ENCODE data around the gene GPALPP1.
"Not testable (repeated sequence)": the region's sequence is repeated elsewhere in the genome, so short reads cannot be mapped to it uniquely, and the experiment has no call there.

GPALPP1 gene

GRCh38 chr13:45007823-45008222 lies 18.5 kb downstream of the GPALPP1 start:
- Histone ChIP-seq H3K4me1 (ENCODE audit: control insufficient read depth, insufficient read depth, low read length) (no peaks in the 10 kb centered on the region), H3K9ac (ENCODE audit: low read length) (no peak overlapping the region), H3K4me3 (ENCODE audit: low read depth, low read length) (no peak overlapping the region), H3K9me3 (ENCODE audit: control insufficient read depth, insufficient read depth, low read depth, low read length) (no peaks in the 10 kb centered on the region), H3K27ac (ENCODE audit: low read depth, low read length) (no peak overlapping the region), H3K27me3 (ENCODE audit: control insufficient read depth, insufficient read depth, low read length) (no peaks in the 10 kb centered on the region), H3K36me3 (ENCODE audit: control insufficient read depth, insufficient read depth, low read length) (peaks cover 52% of the 10 kb centered on the region)

- Histone ChIP-seq H3K4me1 (ENCODE audit: control insufficient read depth, insufficient read depth, low read length) (no peaks in the 10 kb centered on the region), H3K27ac (ENCODE audit: low read depth, low read length) (no peak overlapping the region), H3K27me3 (ENCODE audit: control insufficient read depth, insufficient read depth, low read length) (no peaks in the 10 kb centered on the region), H3K4me3 (ENCODE audit: low read depth, low read length) (no peak overlapping the region), H3K9me3 (ENCODE audit: control insufficient read depth, insufficient read depth, low read depth, low read length) (no peaks in the 10 kb centered on the region), H3K36me3 (ENCODE audit: control insufficient read depth, insufficient read depth, low read length) (peaks cover 58% of the 10 kb centered on the region), H3K9ac (ENCODE audit: low read length) (no peak overlapping the region)
Measured at GRCh38 chr13:45011198-45011597, 21.9 kb downstream of the GPALPP1 start.

- Histone ChIP-seq H3K36me3 (ENCODE audit: control insufficient read depth, insufficient read depth, low read length) (peaks cover 48% of the 10 kb centered on the region), H3K27ac (ENCODE audit: low read depth, low read length) (no peak overlapping the region), H3K4me3 (ENCODE audit: low read depth, low read length) (no peak overlapping the region), H3K27me3 (ENCODE audit: control insufficient read depth, insufficient read depth, low read length) (no peaks in the 10 kb centered on the region), H3K4me1 (ENCODE audit: control insufficient read depth, insufficient read depth, low read length) (no peaks in the 10 kb centered on the region), H3K9me3 (ENCODE audit: control insufficient read depth, insufficient read depth, low read depth, low read length) (no peaks in the 10 kb centered on the region), H3K9ac (ENCODE audit: low read length) (no peak overlapping the region)
Measured at GRCh38 chr13:45015300-45015699, 26.0 kb downstream of the GPALPP1 start.

- no peak overlapping the region for H3K9ac ChIP-seq (ENCODE audit: low read length)
- no peak overlapping the region for H3K4me3 ChIP-seq (ENCODE audit: low read depth, low read length)
- H3K27ac ChIP-seq (ENCODE audit: low read depth, low read length), result no peak overlapping the region
- no peaks in the 10 kb centered on the region for H3K9me3 ChIP-seq (ENCODE audit: control insufficient read depth, insufficient read depth, low read depth, low read length)
- H3K4me1 ChIP-seq (ENCODE audit: control insufficient read depth, insufficient read depth, low read length), result no peaks in the 10 kb centered on the region
- H3K27me3 ChIP-seq (ENCODE audit: control insufficient read depth, insufficient read depth, low read length), result no peaks in the 10 kb centered on the region
- peaks cover 46% of the 10 kb centered on the region for H3K36me3 ChIP-seq (ENCODE audit: control insufficient read depth, insufficient read depth, low read length)
Measured at GRCh38 chr13:45016792-45017425, 27.6 kb downstream of the GPALPP1 start.

GRCh38 chr13:45019981-45020380 lies 30.6 kb downstream of the GPALPP1 start:
- not testable (repeated sequence) for H3K27ac ChIP-seq (ENCODE audit: low read depth, low read length); H3K27me3 ChIP-seq (ENCODE audit: control insufficient read depth, insufficient read depth, low read length); H3K9ac ChIP-seq (ENCODE audit: low read length); H3K4me3 ChIP-seq (ENCODE audit: low read depth, low read length); H3K4me1 ChIP-seq (ENCODE audit: control insufficient read depth, insufficient read depth, low read length); H3K9me3 ChIP-seq (ENCODE audit: control insufficient read depth, insufficient read depth, low read depth, low read length)
- peaks cover 41% of the 10 kb centered on the region for H3K36me3 ChIP-seq (ENCODE audit: control insufficient read depth, insufficient read depth, low read length)

- no peak overlapping the region for H3K27ac ChIP-seq (ENCODE audit: low read depth, low read length)
- no peaks in the 10 kb centered on the region for H3K4me1 ChIP-seq (ENCODE audit: control insufficient read depth, insufficient read depth, low read length)
- H3K4me3 ChIP-seq (ENCODE audit: low read depth, low read length), result no peak overlapping the region
- no peak overlapping the region for H3K9ac ChIP-seq (ENCODE audit: low read length)
- no peaks in the 10 kb centered on the region for H3K9me3 ChIP-seq (ENCODE audit: control insufficient read depth, insufficient read depth, low read depth, low read length)
- peaks cover 33% of the 10 kb centered on the region for H3K36me3 ChIP-seq (ENCODE audit: control insufficient read depth, insufficient read depth, low read length)
- H3K27me3 ChIP-seq (ENCODE audit: control insufficient read depth, insufficient read depth, low read length), result no peaks in the 10 kb centered on the region
Measured at GRCh38 chr13:45021250-45021649, 31.9 kb downstream of the GPALPP1 start.

- no peaks in the 10 kb centered on the region for H3K27me3 ChIP-seq (ENCODE audit: control insufficient read depth, insufficient read depth, low read length)
- H3K27ac ChIP-seq (ENCODE audit: low read depth, low read length), result no peak overlapping the region
- peaks cover 41% of the 10 kb centered on the region for H3K36me3 ChIP-seq (ENCODE audit: control insufficient read depth, insufficient read depth, low read length)
- no peak overlapping the region for H3K9ac ChIP-seq (ENCODE audit: low read length)
- no peaks in the 10 kb centered on the region for H3K4me1 ChIP-seq (ENCODE audit: control insufficient read depth, insufficient read depth, low read length)
- no peaks in the 10 kb centered on the region for H3K9me3 ChIP-seq (ENCODE audit: control insufficient read depth, insufficient read depth, low read depth, low read length)
- no peak overlapping the region for H3K4me3 ChIP-seq (ENCODE audit: low read depth, low read length)
Measured at GRCh38 chr13:45024847-45025246, 35.5 kb downstream of the GPALPP1 start.

GRCh38 chr13:45034342-45034741 lies 45.0 kb downstream of the GPALPP1 start:
- Histone ChIP-seq H3K4me3 (ENCODE audit: low read depth, low read length) (no peak overlapping the region), H3K27me3 (ENCODE audit: control insufficient read depth, insufficient read depth, low read length) (no peaks in the 10 kb centered on the region), H3K36me3 (ENCODE audit: control insufficient read depth, insufficient read depth, low read length) (peaks cover 3% of the 10 kb centered on the region; the same call in 1 of the 2 replicates), H3K9me3 (ENCODE audit: control insufficient read depth, insufficient read depth, low read depth, low read length) (no peaks in the 10 kb centered on the region), H3K9ac (ENCODE audit: low read length) (no peak overlapping the region), H3K4me1 (ENCODE audit: control insufficient read depth, insufficient read depth, low read length) (no peaks in the 10 kb centered on the region), H3K27ac (ENCODE audit: low read depth, low read length) (no peak overlapping the region)

GRCh38 chr13:45036206-45036605 lies 46.9 kb downstream of the GPALPP1 start:
- Histone ChIP-seq H3K4me1 (ENCODE audit: control insufficient read depth, insufficient read depth, low read length) (no peaks in the 10 kb centered on the region), H3K9me3 (ENCODE audit: control insufficient read depth, insufficient read depth, low read depth, low read length) (no peaks in the 10 kb centered on the region), H3K9ac (ENCODE audit: low read length) (no peak overlapping the region), H3K36me3 (ENCODE audit: control insufficient read depth, insufficient read depth, low read length) (peaks cover 3% of the 10 kb centered on the region; the same call in 1 of the 2 replicates), H3K27me3 (ENCODE audit: control insufficient read depth, insufficient read depth, low read length) (no peaks in the 10 kb centered on the region), H3K4me3 (ENCODE audit: low read depth, low read length) (no peak overlapping the region), H3K27ac (ENCODE audit: low read depth, low read length) (no peak overlapping the region)

GRCh38 chr13:45040173-45040572 lies 50.8 kb downstream of the GPALPP1 start:
- H3K27me3 ChIP-seq (ENCODE audit: control insufficient read depth, insufficient read depth, low read length), result no peaks in the 10 kb centered on the region
- H3K9ac ChIP-seq (ENCODE audit: low read length), result no peak overlapping the region
- peaks cover 3% of the 10 kb centered on the region; the same call in 1 of the 2 replicates for H3K4me1 ChIP-seq (ENCODE audit: control insufficient read depth, insufficient read depth, low read length)
- H3K4me3 ChIP-seq (ENCODE audit: low read depth, low read length), result no peak overlapping the region
- peaks cover 3% of the 10 kb centered on the region; the same call in 1 of the 2 replicates for H3K36me3 ChIP-seq (ENCODE audit: control insufficient read depth, insufficient read depth, low read length)
- H3K27ac ChIP-seq (ENCODE audit: low read depth, low read length), result no peak overlapping the region
- H3K9me3 ChIP-seq (ENCODE audit: control insufficient read depth, insufficient read depth, low read depth, low read length), result no peaks in the 10 kb centered on the region

GRCh38 chr13:45040622-45041021 lies 51.3 kb downstream of the GPALPP1 start:
- Histone ChIP-seq H3K27me3 (ENCODE audit: control insufficient read depth, insufficient read depth, low read length) (no peaks in the 10 kb centered on the region), H3K9me3 (ENCODE audit: control insufficient read depth, insufficient read depth, low read depth, low read length) (no peaks in the 10 kb centered on the region), H3K4me3 (ENCODE audit: low read depth, low read length) (no peak overlapping the region), H3K4me1 (ENCODE audit: control insufficient read depth, insufficient read depth, low read length) (peaks cover 3% of the 10 kb centered on the region; the same call in 1 of the 2 replicates), H3K27ac (ENCODE audit: low read depth, low read length) (no peak overlapping the region), H3K9ac (ENCODE audit: low read length) (no peak overlapping the region), H3K36me3 (ENCODE audit: control insufficient read depth, insufficient read depth, low read length) (peaks cover 3% of the 10 kb centered on the region; the same call in 1 of the 2 replicates)
